ENCODE results near the gene RGS7.

RGS7 gene

GRCh38 chr1:241024834-241025233, 332.2 kb downstream of the RGS7 start:
- no peak overlapping the region for H3K4me3 Mint-ChIP-seq
- no peaks in the 10 kb centered on the region for H3K36me3 Mint-ChIP-seq (ENCODE audit: low read depth)
- peaks cover 8% of the 10 kb centered on the region for H3K9me3 Mint-ChIP-seq
- no peaks in the 10 kb centered on the region for H3K4me1 Mint-ChIP-seq (ENCODE audit: low read depth)
- no peak overlapping the region for H3K27ac Mint-ChIP-seq
- no peaks in the 10 kb centered on the region for H3K27me3 Mint-ChIP-seq

- Mint-ChIP-seq H3K9me3 (peaks cover 8% of the 10 kb centered on the region), H3K4me3 (no peak overlapping the region), H3K27me3 (no peaks in the 10 kb centered on the region), H3K27ac (no peak overlapping the region), H3K36me3 (ENCODE audit: low read depth) (no peaks in the 10 kb centered on the region), H3K4me1 (ENCODE audit: low read depth) (no peaks in the 10 kb centered on the region)
Observed at GRCh38 chr1:241022366-241022765, 334.6 kb downstream of the RGS7 start.

- Mint-ChIP-seq H3K4me1 (ENCODE audit: low read depth) (no peaks in the 10 kb centered on the region), H3K9me3 (peaks cover 8% of the 10 kb centered on the region), H3K27ac (no peak overlapping the region), H3K36me3 (ENCODE audit: low read depth) (no peaks in the 10 kb centered on the region), H3K4me3 (no peak overlapping the region), H3K27me3 (no peaks in the 10 kb centered on the region)
Observed at GRCh38 chr1:241020851-241021697, 335.9 kb downstream of the RGS7 start.

DNA sequence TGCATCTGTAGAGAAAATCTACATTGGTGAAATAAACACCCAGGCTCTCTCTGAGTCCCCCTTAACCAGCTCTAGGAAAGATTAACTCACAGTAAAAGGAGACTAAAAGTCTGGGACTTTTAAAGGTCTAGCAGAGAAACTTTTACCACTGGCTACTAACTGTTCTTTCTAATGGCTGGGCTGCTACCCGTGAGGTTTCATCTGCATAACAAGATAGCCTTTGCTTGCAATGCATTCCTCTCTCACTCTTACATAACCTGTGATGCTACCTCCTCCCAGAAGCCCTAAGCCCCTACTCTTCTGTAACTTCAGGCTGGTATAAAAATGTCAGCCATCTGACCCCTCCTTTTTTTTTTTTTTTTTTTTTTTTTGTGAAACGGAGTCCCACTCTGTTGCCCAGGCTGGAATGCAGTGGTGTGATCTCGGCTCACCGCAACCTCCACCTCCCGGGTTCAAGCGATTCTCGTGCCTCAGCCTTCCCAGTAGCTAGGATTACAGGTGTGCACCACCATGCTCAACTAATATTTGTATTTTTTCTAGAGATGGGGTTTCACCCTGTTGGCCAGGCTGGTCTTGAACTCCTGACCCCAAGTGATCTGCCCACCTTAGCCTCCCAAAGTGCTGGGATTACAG, 344.2 kb downstream of the RGS7 start:
- H3K4me1 Mint-ChIP-seq (ENCODE audit: low read depth), result no peaks in the 10 kb centered on the region
- H3K4me3 Mint-ChIP-seq, result no peak overlapping the region
- no peak overlapping the region for H3K27ac Mint-ChIP-seq
- H3K36me3 Mint-ChIP-seq (ENCODE audit: low read depth), result no peaks in the 10 kb centered on the region
- peaks cover 10% of the 10 kb centered on the region for H3K9me3 Mint-ChIP-seq
- H3K27me3 Mint-ChIP-seq, result no peaks in the 10 kb centered on the region

- H3K36me3 Mint-ChIP-seq (ENCODE audit: low read depth), result no peaks in the 10 kb centered on the region
- peaks cover 13% of the 10 kb centered on the region for H3K9me3 Mint-ChIP-seq
- H3K27me3 Mint-ChIP-seq, result no peaks in the 10 kb centered on the region
- no peak overlapping the region for H3K27ac Mint-ChIP-seq
- H3K4me3 Mint-ChIP-seq, result no peak overlapping the region
- H3K4me1 Mint-ChIP-seq (ENCODE audit: low read depth), result no peaks in the 10 kb centered on the region
Observed at GRCh38 chr1:241007668-241008067, 349.3 kb downstream of the RGS7 start.

DNA sequence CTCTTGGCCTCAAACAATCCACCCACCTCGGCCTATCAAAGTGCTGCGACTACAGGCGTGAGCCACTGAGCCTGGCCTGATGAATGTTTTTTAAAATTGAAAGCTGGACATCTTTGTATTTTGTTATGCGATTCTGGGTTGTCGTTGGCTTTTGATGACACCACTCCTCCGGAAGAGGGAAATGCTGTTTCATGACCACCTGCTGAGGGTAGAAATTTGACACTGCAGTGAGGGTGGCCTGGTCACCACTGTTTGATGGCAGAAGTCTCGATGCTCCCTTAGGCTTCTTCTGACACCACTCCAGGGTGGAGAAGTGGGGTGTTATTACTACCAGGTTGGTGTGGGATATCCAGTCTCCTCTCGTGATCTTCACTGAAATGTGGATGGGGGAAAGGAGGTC, 357.2 kb downstream of the RGS7 start:
- H3K27me3 Mint-ChIP-seq, result no peaks in the 10 kb centered on the region
- H3K27ac Mint-ChIP-seq, result no peak overlapping the region
- no peaks in the 10 kb centered on the region for H3K36me3 Mint-ChIP-seq (ENCODE audit: low read depth)
- H3K9me3 Mint-ChIP-seq, result no peaks in the 10 kb centered on the region
- H3K4me1 Mint-ChIP-seq (ENCODE audit: low read depth), result no peaks in the 10 kb centered on the region
- H3K4me3 Mint-ChIP-seq, result no peak overlapping the region

- no peak overlapping the region for H3K27ac Mint-ChIP-seq
- no peaks in the 10 kb centered on the region for H3K4me1 Mint-ChIP-seq (ENCODE audit: low read depth)
- H3K4me3 Mint-ChIP-seq, result no peak overlapping the region
- H3K27me3 Mint-ChIP-seq, result no peaks in the 10 kb centered on the region
- H3K9me3 Mint-ChIP-seq, result no peaks in the 10 kb centered on the region
- no peaks in the 10 kb centered on the region for H3K36me3 Mint-ChIP-seq (ENCODE audit: low read depth)
Observed at GRCh38 chr1:240998441-240999015, 358.5 kb downstream of the RGS7 start.

DNA sequence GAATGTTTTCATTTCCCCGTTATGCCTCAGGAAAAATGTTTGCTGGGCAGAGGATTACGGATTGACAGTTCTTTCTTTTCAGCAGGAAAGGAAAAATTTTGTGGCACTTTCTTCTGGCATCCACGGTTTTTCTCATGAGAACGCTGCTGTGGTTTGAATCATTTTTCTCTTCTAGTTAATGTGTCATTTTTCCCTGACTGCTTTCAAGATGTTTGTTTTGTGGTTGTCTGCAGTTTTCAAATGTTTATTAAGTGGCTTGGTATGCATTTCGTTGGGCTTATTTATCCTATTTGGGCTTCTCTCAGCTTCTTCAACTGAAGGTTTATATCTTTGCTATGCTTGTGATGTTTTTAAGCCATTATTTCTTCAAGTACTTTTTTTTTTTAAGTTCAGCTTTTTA, 359.0 kb downstream of the RGS7 start:
- no peaks in the 10 kb centered on the region for H3K9me3 Mint-ChIP-seq
- no peak overlapping the region for H3K4me3 Mint-ChIP-seq
- no peak overlapping the region for H3K27ac Mint-ChIP-seq
- no peaks in the 10 kb centered on the region for H3K36me3 Mint-ChIP-seq (ENCODE audit: low read depth)
- H3K4me1 Mint-ChIP-seq (ENCODE audit: low read depth), result no peaks in the 10 kb centered on the region
- H3K27me3 Mint-ChIP-seq, result no peaks in the 10 kb centered on the region

DNA sequence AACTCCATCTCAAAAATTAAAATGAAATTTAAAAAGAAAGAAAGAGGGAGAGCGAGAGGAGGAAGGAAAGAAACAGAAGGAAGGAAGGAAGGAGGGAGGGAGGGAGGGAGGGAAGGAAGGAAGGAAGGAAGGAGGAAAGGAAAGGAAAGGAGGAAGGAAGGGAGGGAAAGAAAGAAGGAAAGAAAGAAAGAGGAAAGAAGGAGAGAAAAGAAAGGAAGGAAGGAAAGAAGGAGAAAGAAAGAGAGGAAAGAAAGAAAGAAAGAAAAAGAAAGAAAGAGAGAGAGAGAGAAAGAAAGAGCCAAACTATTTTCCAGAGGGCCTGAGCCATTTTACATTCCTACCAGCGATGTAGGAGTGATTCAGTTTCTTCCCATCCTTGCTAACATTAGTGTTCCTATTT, 364.0 kb downstream of the RGS7 start:
- Mint-ChIP-seq H3K4me3 (no peak overlapping the region), H3K27me3 (no peaks in the 10 kb centered on the region), H3K9me3 (peaks cover 5% of the 10 kb centered on the region)

DNA sequence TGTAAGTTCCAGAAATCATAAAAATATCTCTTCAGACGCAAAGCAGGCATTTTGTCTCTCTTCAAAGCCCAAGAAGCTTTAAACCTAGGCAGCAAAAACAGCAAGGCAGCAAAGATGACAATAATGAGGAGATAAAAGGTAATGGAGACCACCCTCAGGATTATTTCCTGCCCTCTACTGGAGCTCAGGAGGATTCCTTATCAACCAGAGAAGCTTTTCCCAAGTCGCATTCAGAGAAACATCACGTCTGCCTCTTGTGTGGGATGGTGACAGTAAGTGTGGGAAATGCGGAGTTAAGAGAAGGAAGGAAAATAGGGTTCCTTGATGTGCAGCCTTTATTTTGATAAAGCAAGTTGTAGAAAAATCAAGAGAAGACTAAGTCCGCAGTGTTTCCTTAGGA, 365.8 kb downstream of the RGS7 start:
- Mint-ChIP-seq H3K36me3 (ENCODE audit: low read depth) (no peaks in the 10 kb centered on the region), H3K4me3 (no peak overlapping the region), H3K4me1 (ENCODE audit: low read depth) (no peaks in the 10 kb centered on the region), H3K27me3 (no peaks in the 10 kb centered on the region), H3K27ac (no peak overlapping the region), H3K9me3 (peaks cover 5% of the 10 kb centered on the region)

More for the DNA sequence above, 364.0 kb downstream of the RGS7 start:
- no peak overlapping the region for H3K27ac Mint-ChIP-seq
- H3K36me3 Mint-ChIP-seq (ENCODE audit: low read depth), result no peaks in the 10 kb centered on the region
- H3K4me1 Mint-ChIP-seq (ENCODE audit: low read depth), result no peaks in the 10 kb centered on the region

DNA sequence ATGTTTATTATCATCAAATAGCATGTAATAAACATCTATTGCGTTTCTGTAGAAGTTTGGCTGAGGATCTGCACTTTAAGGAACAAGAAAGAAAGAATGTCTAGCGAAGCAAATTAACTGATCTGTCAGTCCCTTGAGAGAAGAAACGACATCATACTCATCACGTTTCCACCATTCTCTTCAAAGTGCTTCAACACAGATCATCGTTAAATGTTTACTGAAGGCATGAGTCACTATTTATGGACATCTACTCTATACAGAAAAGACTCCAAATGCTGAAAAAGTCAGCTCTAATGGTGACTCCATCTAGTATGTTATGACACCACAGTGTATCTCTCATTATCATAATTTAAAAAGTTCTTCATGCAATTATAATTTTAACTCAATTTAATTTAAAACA, 369.1 kb downstream of the RGS7 start:
- no peaks in the 10 kb centered on the region for H3K36me3 Mint-ChIP-seq (ENCODE audit: low read depth)
- no peaks in the 10 kb centered on the region for H3K4me1 Mint-ChIP-seq (ENCODE audit: low read depth)
- H3K27ac Mint-ChIP-seq, result no peak overlapping the region
- no peak overlapping the region for H3K4me3 Mint-ChIP-seq
- no peaks in the 10 kb centered on the region for H3K27me3 Mint-ChIP-seq
- peaks cover 10% of the 10 kb centered on the region for H3K9me3 Mint-ChIP-seq

DNA sequence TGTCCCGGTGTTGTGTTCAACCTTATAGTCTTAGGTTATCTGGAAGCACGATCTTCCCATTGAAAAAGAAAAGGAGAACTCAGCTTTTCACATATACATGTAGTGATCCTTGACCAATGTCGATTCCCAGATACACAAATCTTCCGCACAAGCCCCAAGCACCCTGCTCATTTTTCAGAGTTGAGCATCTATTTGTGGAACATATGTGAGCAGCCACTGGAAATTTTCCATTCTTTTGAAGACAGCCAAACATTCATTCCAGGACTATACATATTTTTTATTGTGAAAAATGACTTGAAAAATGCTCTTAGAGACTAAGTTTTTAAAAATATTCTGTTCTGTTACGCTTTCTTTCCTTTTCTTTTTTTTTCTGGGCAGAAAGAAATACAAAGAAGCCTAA, 371.9 kb downstream of the RGS7 start:
- no peaks in the 10 kb centered on the region for H3K36me3 Mint-ChIP-seq (ENCODE audit: low read depth)
- H3K27ac Mint-ChIP-seq, result no peak overlapping the region
- H3K4me1 Mint-ChIP-seq (ENCODE audit: low read depth), result no peaks in the 10 kb centered on the region
- H3K27me3 Mint-ChIP-seq, result no peaks in the 10 kb centered on the region
- H3K9me3 Mint-ChIP-seq, result peaks cover 10% of the 10 kb centered on the region
- no peak overlapping the region for H3K4me3 Mint-ChIP-seq

GRCh38 chr1:240980342-240980741, 376.7 kb downstream of the RGS7 start:
- no peaks in the 10 kb centered on the region for H3K4me1 Mint-ChIP-seq (ENCODE audit: low read depth)
- H3K9me3 Mint-ChIP-seq, result peaks cover 14% of the 10 kb centered on the region
- H3K36me3 Mint-ChIP-seq (ENCODE audit: low read depth), result no peaks in the 10 kb centered on the region
- H3K27ac Mint-ChIP-seq, result no peak overlapping the region
- H3K4me3 Mint-ChIP-seq, result no peak overlapping the region
- H3K27me3 Mint-ChIP-seq, result no peaks in the 10 kb centered on the region

DNA sequence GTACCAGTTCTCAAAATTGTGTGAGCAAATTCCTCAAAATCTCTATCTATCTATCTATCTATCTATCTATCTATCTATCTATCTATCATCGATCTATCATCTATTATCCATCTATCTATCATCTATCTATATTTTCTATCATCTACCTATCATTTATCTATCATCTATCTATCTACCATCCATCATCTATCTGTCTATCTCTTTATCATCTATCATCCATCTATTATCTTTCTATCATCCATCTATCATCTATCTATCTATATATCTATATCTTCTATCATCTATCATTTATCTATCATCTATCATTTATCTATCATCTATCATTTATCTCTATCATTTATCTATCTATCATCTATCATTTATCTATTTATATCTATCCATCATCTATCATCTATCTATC, 380.3 kb downstream of the RGS7 start:
- H3K4me1 Mint-ChIP-seq (ENCODE audit: low read depth), result no peaks in the 10 kb centered on the region
- no peaks in the 10 kb centered on the region for H3K27me3 Mint-ChIP-seq
- peaks cover 8% of the 10 kb centered on the region for H3K9me3 Mint-ChIP-seq
- no peak overlapping the region for H3K4me3 Mint-ChIP-seq
- H3K27ac Mint-ChIP-seq, result no peak overlapping the region
- H3K36me3 Mint-ChIP-seq (ENCODE audit: low read depth), result no peaks in the 10 kb centered on the region

DNA sequence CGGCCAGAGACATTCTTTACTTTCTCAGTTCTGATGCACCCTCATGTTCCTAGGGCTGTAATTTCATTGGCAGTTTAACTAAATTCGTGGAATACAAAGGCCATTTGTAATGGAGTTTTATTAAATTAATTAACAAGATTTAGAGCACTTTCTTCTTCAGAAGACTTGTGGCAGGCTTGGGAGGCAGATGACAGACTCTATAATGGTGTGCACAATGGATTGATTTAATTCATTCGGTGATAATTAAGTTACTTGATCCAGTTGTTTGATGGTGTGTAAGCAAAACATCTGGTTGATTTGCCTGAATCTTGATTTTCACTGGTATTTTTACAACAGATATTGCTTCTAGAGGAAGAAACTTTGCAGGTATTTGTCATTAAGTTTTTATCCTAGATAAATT, 383.1 kb downstream of the RGS7 start:
- Mint-ChIP-seq H3K4me1 (ENCODE audit: low read depth) (no peaks in the 10 kb centered on the region), H3K36me3 (ENCODE audit: low read depth) (no peaks in the 10 kb centered on the region), H3K27me3 (no peaks in the 10 kb centered on the region), H3K27ac (no peak overlapping the region), H3K9me3 (peaks cover 8% of the 10 kb centered on the region), H3K4me3 (no peak overlapping the region)

Measured in stimulated activated naive CD8-positive, alpha-beta T cell treated with anti-CD3 and anti-CD28 coated beads, Interleukin-15, Interleukin-2, amounts not matched to agents 100 ng/mL and 50 ng/mL, for 24 hours (primary cell).